ENCODE data around the gene NRG4.
"Not testable (repeated sequence)": the region's sequence is repeated elsewhere in the genome, so short reads cannot be mapped to it uniquely, and the experiment has no call there.

DNA sequence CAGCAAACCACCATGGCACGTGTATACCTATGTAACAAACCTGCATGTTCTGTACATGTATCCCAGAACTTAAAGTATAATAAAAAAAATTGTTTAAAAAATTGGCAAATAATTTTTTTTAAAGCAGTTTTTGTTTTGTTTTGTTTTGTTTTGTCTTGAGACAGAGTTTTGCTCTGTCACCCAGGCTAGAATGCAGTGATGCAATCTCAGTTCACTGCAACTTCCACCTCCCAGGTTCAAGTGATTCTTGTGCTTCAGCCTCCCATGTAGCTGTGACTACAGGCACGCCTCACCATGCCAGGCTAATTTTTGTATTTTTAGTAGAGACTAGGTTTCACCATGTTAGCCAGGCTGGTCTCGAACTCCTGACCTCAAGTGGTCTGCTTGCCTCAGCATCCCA is 27.5 kb downstream of the NRG4 start:
- TF ChIP-seq, protein P1, sequence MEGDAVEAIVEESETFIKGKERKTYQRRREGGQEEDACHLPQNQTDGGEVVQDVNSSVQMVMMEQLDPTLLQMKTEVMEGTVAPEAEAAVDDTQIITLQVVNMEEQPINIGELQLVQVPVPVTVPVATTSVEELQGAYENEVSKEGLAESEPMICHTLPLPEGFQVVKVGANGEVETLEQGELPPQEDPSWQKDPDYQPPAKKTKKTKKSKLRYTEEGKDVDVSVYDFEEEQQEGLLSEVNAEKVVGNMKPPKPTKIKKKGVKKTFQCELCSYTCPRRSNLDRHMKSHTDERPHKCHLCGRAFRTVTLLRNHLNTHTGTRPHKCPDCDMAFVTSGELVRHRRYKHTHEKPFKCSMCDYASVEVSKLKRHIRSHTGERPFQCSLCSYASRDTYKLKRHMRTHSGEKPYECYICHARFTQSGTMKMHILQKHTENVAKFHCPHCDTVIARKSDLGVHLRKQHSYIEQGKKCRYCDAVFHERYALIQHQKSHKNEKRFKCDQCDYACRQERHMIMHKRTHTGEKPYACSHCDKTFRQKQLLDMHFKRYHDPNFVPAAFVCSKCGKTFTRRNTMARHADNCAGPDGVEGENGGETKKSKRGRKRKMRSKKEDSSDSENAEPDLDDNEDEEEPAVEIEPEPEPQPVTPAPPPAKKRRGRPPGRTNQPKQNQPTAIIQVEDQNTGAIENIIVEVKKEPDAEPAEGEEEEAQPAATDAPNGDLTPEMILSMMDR (IDR thresholded peaks at IDR 0.05): not testable (repeated sequence)
- not testable (repeated sequence) for TF ChIP-seq POLR2A (IDR thresholded peaks at IDR 0.05)
